ENCODE results near the gene MSI2.
A peak's percentile ranks its signal among the peaks of the same experiment; 100 is the strongest.

MSI2 gene

GRCh38 chr17:57649731-57650484, 393.6 kb downstream of the MSI2 start:
- DNase-seq, result peak in 11 of 56 donors; percentile 8 to 57 (median 22)

- DNase-seq, result no peak
These were observed 394.2 kb downstream of the MSI2 start for GRCh38 chr17:57650548-57650947.

- DNase-seq, result peak in 1 of 56 donors; percentile 22
These were observed 395.1 kb downstream of the MSI2 start for GRCh38 chr17:57651451-57651850.

GRCh38 chr17:57651996-57652395, 395.7 kb downstream of the MSI2 start:
- DNase-seq, result no peak

- DNase-seq, result no peak
These were observed 396.5 kb downstream of the MSI2 start for GRCh38 chr17:57652811-57653210.

- DNase-seq, result no peak
These were observed 397.0 kb downstream of the MSI2 start for GRCh38 chr17:57653279-57653678.

GRCh38 chr17:57654040-57654775, 397.9 kb downstream of the MSI2 start:
- no peak for DNase-seq

- DNase-seq, result no peak
These were observed 399.2 kb downstream of the MSI2 start for GRCh38 chr17:57655553-57655952.

- peak in 12 of 56 donors; percentile 12 to 52 (median 31) for DNase-seq
These were observed 400.9 kb downstream of the MSI2 start for GRCh38 chr17:57657211-57657610.

GRCh38 chr17:57662041-57662440, 405.7 kb downstream of the MSI2 start:
- DNase-seq, result no peak

- peak; percentile 81 to 100 (median 98) for DNase-seq
These were observed 406.5 kb downstream of the MSI2 start for GRCh38 chr17:57662644-57663308.

GRCh38 chr17:57663326-57664070, 407.2 kb downstream of the MSI2 start:
- DNase-seq, result peak in 11 of 56 donors; percentile 40 to 76 (median 59)

GRCh38 chr17:57665128-57665527, 408.8 kb downstream of the MSI2 start:
- peak in 12 of 56 donors; percentile 17 to 64 (median 36) for DNase-seq

- DNase-seq, result no peak
These were observed 409.4 kb downstream of the MSI2 start for GRCh38 chr17:57665696-57666095.

GRCh38 chr17:57666201-57666870, 410.0 kb downstream of the MSI2 start:
- no peak for DNase-seq

GRCh38 chr17:57666946-57667345, 410.6 kb downstream of the MSI2 start:
- no peak for DNase-seq

GRCh38 chr17:57667461-57667923, 411.2 kb downstream of the MSI2 start:
- no peak for DNase-seq

GRCh38 chr17:57668332-57668731, 412.0 kb downstream of the MSI2 start:
- no peak for DNase-seq

- DNase-seq, result no peak
These were observed 413.6 kb downstream of the MSI2 start for GRCh38 chr17:57669671-57670529.

Measured in nucleus accumbens (tissue), 56 donors.